GM19240 (cell line): ENCODE results near the gene KLHL29.

Experiments used
- DNase-seq: peaks from one replicate; pipeline ENCODE4 v3.0.0; 2011; ENCODE audit warnings: low spot score; ENCODE audit not compliant: insufficient read length

Gene KLHL29

DNA sequence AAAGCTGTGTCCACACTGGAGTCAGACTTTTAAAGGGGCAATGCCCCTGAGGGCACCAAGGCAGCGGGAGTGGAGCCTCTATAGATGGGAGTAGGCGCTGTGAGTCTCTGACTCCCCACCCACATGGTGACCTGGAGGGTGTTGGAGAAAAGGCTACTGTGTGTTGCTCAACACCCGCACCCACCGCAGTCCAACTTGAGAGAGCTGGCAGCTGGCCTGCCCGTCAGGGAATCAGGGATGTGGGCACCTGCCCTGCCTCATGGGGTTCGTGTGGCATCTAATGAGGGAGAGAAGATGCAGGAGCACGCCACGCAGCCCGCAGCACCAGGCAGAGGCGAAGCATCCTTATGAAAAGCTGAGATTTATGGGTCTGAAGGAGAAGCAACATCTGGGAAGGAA, 84.2 kb downstream of the KLHL29 start:
- DNase-seq: no peak

DNA sequence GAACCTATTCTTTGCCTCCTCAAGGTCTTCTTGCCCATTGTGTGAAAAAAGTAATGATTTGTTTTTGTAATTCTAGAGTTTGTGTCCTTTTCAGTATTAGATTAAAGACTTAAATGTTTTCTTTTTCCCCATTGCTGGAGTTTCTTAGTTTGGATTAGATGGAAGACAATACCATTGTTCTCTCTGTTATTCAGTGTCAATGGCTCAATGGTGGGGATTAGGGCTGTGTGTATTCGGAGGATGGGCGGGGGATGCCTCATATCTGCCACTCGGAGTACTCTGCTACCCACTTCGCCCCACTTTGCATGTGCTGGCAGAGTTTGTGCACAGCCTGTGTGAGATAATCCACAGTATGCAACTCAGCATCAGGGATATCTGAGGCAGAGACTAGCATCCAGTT, 90.1 kb downstream of the KLHL29 start:
- DNase-seq: no peak

DNA sequence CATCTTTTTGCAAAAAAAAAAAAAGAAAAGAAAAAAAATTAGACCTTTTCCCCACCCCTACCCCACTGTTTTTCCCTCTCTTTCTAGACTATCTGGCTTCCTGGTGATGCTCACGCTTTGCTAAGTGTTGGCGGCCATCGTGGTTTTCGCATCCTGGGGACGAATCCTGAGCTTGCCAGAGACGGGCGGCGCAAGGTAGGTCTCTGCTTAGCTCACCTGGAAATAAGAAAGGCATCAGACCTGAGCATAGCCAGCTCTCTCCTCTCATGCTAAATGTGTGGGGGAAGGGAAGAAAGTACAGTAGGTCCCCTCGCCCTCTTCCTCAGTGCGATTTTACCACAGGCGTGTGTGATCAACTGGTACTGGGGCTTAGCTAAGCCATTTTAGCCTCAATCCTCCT, 90.5 kb downstream of the KLHL29 start:
- no peak for DNase-seq

DNA sequence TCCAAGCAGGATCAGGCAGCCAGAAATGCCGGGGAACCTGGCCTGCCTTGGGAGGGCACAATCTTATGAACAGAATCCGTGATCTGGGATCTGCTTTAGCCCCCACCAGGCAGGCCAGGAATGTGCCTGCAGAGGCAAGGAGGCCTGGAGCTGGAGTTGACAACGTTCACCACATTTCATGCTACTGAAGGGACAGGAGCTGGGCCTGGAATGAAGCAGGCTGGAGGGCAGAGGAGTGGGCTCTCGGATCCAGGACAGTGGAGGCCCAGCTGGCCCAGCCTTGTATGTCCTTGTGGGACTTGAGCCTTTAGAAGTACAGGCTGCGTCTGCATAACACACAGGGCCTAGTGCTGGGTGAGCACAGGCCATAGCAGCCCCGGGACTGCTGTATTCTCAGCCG, 91.8 kb downstream of the KLHL29 start:
- no peak for DNase-seq

DNA sequence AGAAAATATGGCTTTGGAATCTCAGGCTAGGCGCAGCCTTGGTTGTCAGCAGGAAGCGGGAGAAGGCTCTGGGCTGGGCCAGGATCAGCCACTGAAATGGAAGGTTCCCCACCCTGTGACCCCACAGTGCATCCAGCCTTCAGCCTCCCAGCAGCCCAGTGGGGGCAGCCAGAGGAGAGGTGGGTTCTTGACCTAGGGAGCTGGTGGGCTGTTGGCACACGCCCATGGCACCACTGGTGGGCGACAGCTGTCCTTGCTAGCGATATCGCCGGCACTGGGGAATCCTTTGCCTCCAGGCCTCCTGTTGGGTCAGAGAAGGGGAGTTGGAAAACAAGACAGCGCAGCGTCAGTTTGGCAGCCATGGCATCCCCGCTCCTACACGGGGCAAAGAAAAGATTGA, 92.4 kb downstream of the KLHL29 start:
- DNase-seq: no peak

DNA sequence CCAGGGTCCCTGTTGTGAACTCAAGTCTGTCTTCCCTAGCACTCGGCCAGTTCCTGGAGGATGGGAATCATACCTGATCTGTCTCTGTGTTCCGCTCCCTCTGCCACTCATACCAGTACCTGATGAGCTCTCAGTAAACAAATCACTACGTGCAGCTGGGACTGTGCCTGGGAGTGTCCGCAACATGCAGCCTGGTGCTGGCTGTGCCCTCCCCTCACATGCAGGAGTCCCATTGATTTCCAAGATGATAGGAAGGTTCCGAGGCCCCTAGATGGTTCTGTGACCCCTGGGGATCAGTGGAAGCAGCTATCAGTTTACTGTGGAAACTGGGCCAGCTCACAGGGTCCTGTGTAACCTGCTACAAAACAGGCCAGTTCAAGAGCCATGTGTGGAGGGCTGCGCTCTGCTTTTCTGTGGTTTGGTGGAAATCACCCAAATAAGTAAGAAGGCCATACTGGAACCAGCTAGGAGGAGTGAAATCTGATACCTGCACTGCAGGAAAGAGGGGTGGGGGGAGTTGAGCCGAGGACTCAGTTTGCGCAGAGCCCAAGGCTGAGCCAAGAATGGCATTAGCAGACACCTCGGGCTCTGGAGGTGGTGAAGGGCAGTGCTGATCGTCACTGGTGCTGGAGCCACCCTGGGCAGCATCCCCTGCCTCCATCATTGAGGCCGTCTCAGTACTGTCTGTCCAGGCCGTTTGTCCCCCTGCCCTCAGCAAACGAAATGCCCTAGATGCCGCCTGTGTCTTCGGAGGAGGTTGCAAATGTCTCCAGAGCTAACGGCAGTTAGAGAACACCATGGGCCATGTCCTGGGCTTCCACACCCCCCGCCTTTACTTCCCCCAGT, 93.3 kb downstream of the KLHL29 start:
- no peak for DNase-seq

DNA sequence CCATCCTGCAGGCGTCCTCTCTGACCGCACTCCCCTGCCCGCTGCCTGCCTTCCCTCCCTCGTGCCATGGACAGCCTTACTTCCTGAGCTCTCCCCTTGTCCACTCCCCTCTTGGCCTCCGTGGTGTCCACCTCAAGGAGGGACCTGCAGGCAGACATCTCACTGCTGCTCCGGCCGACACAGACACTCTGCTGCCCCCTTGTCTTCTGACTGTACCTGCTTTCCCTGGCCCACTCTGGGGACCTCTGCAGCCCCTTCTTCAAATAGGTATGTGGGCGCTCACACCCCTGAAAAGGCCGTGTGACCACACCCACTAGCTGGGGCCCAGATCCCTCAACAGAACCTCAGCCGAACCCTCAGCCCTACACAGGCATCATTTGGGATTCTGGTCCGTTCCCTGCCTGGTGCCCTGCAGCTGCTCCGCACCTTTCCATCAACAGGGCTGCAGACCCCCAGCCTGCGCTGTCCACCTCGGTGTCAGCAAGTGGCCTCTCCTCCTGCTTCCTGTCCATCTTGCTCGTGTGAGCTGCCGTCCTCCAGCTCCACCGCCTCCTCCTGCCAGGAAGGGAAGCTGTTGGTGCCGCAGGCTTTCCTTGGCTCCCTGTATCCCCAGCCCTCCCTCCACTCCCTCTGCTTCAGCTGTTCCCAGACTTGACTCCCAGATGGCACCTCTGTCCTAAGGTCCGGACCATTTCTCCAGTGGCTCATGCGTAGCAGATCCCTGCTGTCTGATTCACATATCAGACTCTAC, 94.1 kb downstream of the KLHL29 start:
- no peak for DNase-seq

DNA sequence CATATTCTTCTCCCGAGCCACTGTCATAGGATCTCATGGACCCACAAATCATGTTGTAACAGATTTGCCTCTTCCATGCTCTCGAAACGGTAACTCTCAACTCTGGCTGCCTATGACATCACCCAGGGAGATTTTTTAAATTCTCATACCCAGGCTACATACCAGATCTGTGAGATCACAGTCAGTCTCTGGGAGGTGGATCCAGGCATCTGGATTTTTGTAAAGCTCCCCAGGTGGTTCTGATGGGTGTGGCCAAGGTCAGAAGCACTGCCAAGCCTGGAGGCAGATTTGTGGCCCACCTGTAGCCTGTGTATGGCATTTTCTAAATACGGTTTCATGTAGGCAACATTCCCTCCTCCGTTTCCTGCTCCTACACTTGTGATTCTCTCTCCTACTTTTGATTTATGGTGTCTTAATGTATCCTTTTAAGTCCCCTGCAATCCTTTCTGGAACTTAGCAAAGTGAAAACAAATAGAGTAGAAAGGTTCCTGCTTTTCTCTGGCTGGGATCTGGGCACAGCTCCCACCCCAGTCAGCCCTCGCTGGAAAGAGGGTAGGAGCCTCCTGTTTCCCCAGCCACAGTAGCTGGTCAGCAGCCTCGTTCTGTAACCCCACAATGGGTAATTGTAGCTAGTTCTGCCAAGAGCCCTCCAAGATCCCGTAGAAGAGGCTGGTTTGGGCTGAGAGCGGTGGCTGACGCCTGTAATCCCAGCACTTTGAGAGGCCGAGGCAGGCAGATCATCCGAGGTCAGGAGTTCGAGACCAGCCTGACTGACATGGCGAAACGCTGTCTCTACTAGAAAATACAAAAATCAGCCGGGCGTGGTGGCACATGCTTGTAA, 96.2 kb downstream of the KLHL29 start:
- no peak for DNase-seq

DNA sequence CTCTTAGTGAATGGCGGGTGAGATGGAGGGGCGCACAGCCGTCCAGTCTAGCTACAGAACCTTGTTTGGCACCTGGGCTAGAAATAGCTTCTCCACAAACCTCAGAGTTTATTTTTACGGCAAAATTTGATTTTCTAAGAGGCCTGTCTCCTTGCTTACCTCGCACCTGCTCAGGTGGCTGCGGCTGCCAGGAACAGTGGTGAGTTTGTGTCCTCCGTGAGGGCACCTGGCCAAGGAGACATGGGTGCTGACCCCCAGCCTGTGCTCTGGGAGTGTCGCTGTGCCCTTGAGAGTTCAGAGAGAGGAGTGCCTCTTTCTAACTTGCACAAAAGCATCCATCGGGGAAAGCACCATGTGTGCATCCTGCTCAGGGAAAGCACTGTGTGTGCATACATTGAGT, 97.2 kb downstream of the KLHL29 start:
- DNase-seq: no peak

DNA sequence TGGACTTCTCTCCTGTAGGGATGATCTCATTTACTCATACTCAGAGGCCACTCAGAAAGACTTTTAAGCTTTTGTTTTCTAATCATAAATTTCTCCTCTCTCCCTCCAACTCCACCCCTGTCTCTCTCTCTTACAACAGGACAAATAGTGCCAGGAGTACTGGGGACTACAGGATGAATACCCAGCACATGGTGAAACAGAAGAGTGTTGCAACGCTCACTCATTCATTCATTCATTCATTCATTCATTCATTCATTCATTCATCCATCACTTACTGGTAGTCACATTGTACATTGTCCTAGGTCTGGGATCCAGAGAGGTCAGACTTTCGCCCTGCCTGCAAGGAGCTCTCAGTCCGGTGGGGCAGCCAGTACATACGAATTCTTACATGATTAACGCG, 97.6 kb downstream of the KLHL29 start:
- DNase-seq: no peak

DNA sequence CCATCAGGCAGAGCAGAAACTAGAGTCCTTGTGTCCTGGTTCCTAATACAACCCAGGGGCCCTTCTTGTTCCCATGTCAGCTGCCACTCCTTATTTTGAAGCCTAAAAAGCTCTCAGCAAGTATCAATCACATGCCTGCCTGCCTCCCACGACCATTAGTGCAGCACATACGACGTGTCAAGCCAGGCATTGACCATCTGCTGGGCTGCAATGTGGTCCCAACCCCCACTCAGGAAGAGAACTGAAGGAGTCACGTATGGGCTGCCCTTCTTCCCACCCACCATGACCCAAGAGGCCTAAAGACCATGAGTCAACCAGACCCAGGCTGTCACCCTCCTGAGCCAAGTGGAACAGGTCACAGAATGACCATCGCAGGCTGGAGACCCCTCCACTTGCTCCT, 98.8 kb downstream of the KLHL29 start:
- no peak for DNase-seq

DNA sequence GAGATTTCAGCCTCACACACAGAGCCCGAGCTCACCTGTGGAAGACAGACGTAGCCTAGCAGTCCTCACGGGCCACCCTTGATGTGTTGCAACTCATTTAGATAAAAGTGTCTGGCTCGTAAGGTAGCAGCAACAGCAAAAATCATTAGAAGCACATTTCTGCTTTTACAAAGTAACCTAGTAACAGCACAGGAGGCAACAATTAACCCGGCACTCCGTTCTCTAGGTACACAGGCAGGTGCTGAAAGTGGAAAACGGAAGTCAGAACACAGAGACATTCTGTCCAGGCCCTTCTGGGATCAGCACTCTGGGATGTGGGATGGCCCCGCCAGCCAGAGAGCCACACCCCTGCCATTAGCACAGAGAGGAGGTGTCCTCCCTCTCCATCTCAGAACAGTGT, 99.3 kb downstream of the KLHL29 start:
- DNase-seq: no peak

DNA sequence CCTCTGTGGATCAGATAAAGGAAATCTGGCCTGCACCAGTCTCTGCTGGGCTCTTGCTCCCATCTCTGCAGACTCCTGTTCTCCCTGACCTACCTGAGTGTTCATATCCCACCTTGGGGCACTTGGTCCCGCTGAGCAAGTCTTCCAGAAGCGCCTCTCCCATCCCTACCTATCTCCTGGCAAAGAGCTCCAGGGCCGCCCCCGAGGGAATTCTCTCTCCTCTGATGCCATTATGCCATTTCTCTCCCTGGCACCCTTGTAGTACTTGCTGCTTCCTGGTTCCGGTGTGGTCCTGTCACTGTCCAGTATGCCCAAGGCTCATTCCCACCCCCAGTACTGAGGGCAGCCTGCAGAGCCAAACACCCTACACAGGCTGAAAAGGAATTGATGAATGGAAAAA, 99.8 kb downstream of the KLHL29 start:
- DNase-seq: no peak

DNA sequence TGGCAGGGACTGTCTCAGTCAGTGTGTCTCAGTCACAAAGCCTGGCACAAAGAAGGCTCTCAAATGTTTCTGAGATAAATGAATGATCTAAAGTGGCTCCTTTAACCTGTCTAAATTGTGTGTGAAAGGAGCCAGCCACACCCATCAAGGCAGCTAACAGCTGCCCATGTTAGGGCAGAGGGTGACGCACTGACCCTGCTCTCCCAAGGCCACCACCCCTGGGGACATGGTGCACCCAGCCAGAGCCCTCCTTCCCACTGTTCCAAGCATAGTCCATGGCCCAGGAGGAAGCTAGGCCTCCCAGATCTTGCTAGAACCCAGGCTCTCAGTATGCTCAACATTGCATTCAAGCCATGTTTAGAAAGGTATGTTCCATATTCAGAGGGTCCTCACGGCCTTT, 100.3 kb downstream of the KLHL29 start:
- DNase-seq: no peak

DNA sequence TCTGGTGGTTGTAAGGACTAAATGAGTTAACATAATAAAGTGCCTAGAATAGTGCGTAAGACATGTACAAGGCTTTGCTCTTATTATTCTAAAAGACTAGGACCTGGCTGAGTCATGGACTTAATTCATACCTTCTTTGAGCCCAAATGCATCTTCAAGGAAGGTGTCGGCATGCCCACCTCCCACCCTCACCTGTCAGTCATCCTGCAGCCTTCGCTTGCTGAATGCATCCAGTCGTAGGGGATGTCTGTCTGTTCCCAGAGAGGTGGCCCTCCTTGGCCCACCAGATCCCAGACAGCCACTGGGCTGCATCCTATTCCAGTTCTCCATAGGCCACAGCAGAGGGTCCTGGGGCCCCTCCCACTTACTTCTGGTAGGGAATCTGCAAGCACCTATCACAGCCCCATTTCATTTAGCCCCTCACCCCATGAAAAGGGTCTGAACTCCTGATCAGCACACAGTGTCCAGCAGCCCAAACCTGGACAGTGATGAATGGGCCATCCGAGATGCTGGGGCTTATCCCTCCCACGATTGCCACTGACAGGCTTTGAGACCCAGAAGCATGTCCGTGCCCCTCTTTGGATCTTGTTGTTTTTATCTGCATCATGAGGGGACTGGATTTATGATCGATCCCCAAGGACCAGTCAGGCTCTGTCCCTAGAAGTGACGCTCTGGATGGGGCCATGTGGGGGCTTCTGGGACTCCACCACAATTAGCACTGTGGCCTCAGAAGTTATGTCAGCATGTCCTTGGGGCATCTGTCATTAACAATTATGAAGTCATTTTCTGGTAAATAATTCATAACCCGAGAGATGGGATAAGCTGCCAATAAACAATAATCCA, 101.1 kb downstream of the KLHL29 start:
- no peak for DNase-seq

DNA sequence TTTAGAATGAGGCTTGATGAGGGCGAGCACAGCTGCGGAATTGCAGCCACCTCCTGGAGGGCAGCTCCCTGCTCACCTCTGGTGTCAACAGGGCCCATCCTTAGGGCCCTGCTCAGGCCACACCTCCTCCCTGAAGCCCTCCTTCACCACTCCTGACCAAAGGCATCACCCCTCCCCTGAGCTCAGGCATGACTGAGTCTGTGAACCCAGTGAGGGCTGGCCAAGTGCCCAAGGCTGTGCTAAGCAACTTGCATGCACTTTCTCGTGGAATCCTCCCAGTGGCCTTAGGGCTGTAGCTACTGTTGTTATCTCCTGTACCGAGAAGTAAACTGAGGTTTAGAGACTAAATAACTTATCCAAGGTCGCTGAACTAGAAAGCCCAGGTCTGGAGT, 101.7 kb downstream of the KLHL29 start:
- no peak for DNase-seq

DNA sequence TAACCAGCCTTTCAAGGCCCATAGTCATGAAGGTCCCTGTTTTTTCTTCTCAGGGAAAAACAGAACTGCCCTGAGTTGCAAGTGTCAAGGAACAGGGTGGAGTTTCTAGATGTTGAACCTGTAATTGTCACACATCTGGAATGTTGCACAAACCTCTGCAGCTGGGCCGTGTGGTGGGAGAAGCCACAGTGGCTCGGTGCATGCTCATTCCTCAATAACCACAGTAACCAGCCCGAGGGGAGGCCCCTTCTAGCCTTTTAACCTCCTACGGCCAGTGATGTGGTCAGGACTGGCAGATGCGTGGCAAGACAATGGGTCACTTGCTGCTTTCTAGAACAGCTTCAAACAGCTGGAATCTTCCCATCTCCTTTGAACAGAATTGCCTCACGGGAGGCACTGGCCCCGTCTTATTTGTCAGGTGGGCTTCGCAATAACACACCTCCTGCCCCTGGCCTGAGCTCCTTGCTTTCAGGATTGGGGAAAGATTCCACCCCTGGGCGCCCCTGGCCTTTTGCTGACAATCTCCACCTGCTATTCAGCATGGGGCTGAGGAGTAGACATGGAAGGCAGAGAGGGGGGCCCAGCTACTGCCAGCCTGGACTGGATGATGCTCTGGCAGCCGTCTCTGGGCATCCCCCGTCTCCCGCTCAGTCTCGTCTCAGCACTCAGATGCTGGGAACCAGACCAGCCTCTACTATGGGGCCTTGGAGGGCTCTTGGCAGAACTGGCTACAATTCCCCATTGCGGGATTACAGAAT, 102.9 kb downstream of the KLHL29 start:
- DNase-seq: no peak

DNA sequence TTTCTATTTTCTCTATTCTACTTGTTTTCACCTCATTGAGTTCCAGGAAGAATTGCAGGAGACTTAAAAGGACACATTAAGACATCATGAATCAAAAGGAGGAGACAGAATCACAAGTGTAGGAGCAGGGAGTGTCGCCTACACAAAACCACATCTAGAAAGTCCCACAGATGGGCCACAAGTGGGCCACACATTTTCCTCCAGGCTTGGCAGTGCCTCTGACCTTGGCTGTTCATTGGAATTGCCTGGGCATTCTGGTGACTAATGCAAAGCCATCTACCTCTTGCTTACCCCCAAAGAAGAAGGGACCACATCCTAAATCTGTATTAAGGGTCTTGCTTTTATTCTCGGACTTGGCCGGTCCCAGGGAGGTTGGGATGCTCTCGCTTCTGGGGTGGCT, 103.6 kb downstream of the KLHL29 start:
- no peak for DNase-seq

DNA sequence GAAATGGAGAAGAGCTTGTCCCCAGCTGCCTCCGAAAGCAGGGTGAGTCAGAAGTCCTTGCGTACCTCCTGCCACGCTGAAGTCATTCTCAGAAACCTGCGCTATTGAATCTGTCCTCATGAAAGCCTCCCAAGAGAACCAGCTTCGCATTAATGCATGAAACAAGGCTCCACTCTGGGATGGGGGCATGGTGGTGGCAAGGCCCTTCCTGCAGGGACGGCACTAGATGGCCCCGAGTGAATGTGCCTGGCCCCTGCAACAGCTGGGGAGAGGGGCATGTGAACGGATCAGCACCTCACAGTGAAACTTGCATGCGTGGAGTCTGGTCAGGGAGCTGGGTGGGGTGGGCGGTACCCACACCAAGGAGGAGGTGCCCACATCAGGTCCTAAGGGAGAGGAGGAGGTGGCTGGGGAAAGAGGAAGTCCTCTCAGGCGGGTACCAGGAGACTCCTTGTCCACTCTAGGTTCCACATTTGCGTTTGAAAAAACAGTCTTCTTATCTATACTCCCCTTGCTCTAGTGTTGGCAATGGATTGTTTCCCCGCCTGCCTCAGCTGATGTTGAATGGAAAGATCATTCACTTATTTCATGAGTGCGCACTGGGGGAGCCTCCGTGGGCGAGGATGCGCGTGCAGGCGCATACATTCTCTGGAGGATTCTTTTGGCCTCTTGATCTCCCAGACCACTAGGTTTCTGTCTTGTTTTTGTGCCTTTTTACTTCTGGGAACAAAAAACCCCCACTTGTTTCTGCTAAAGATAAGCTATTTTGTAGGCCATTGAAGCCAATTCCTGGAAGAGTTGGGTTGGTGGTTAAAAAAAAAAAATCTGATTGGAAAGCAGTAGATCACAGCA, 104.7 kb downstream of the KLHL29 start:
- DNase-seq: no peak
